NCI-H748 (cell line): ENCODE results near the gene GPR35.
"Not testable (repeated sequence)": the region's sequence is repeated elsewhere in the genome, so short reads cannot be mapped to it uniquely, and the experiment has no call there.

ENCODE experiments used
- DNase-seq: peaks from one replicate; lab custom pipeline; 2025; ENCODE audit not compliant: unreplicated experiment; lab: John Stamatoyannopoulos, UW

The GPR35 gene

GRCh38 chr2:240602266-240603050, 22.8 kb upstream of the GPR35 start:
- DNase-seq = no peak

- no peak for DNase-seq
These were observed 22.0 kb upstream of the GPR35 start for GRCh38 chr2:240603081-240603835.

GRCh38 chr2:240603846-240604245, 21.4 kb upstream of the GPR35 start:
- DNase-seq = no peak

- DNase-seq = peak; percentile 74
These were observed 20.9 kb upstream of the GPR35 start for GRCh38 chr2:240604291-240604938.

- no peak for DNase-seq
These were observed 20.2 kb upstream of the GPR35 start for GRCh38 chr2:240604939-240605716.

GRCh38 chr2:240605867-240606743, 19.2 kb upstream of the GPR35 start:
- DNase-seq = no peak

GRCh38 chr2:240611601-240612210, 13.6 kb upstream of the GPR35 start:
- no peak for DNase-seq

- DNase-seq = no peak
These were observed 11.5 kb upstream of the GPR35 start for GRCh38 chr2:240613781-240614180.

GRCh38 chr2:240614391-240614790, 10.9 kb upstream of the GPR35 start:
- no peak for DNase-seq

GRCh38 chr2:240615396-240615795, 9.9 kb upstream of the GPR35 start:
- no peak for DNase-seq

GRCh38 chr2:240615820-240616547, 9.3 kb upstream of the GPR35 start:
- DNase-seq = no peak

GRCh38 chr2:240616860-240617666, 8.2 kb upstream of the GPR35 start:
- DNase-seq = not testable (repeated sequence)

GRCh38 chr2:240618776-240619175, 6.5 kb upstream of the GPR35 start:
- DNase-seq = no peak

GRCh38 chr2:240619506-240620148, 5.7 kb upstream of the GPR35 start:
- DNase-seq = no peak

- DNase-seq = no peak
These were observed 5.0 kb upstream of the GPR35 start for GRCh38 chr2:240620149-240620731.

GRCh38 chr2:240620859-240621258, 4.4 kb upstream of the GPR35 start:
- no peak for DNase-seq

GRCh38 chr2:240622060-240622411, 3.2 kb upstream of the GPR35 start:
- DNase-seq = no peak
